Measurements from ENCODE around the gene KSR2.

- TF ChIP-seq, protein P1, sequence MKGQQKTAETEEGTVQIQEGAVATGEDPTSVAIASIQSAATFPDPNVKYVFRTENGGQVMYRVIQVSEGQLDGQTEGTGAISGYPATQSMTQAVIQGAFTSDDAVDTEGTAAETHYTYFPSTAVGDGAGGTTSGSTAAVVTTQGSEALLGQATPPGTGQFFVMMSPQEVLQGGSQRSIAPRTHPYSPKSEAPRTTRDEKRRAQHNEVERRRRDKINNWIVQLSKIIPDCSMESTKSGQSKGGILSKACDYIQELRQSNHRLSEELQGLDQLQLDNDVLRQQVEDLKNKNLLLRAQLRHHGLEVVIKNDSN (IDR thresholded peaks at IDR 0.05; ENCODE audit: borderline replicate concordance, extremely low read length, insufficient read depth, low read depth, low read length), result no peak
- TF ChIP-seq ZSCAN29 (IDR thresholded peaks at IDR 0.05), result no peak
- TF ChIP-seq GATAD2B (conservative IDR thresholded peaks at IDR 0.05; ENCODE audit: low read depth), result no peak
- no peak for TF ChIP-seq POLR2A (IDR thresholded peaks at IDR 0.05; ENCODE audit: low read depth, low read length)
- no peak for TF ChIP-seq EP300 (IDR thresholded peaks at IDR 0.05; ENCODE audit: borderline replicate concordance in 1 of 2, control insufficient read depth in 1 of 2, low read depth in 2 of 2, low read length in 2 of 2)
- no peak for TF ChIP-seq CTCF (IDR thresholded peaks at IDR 0.05 in 2 of 3, conservative IDR thresholded peaks at IDR 0.05 in 1 of 3; ENCODE audit: control insufficient read depth in 2 of 3, extremely low read depth in 1 of 3, insufficient read depth in 1 of 3, low read depth in 3 of 3, low read length in 3 of 3)
- no peak for TF ChIP-seq POLR2AphosphoS5 (IDR thresholded peaks at IDR 0.05; ENCODE audit: low read length)
- no peak for TF ChIP-seq CHD4 (IDR thresholded peaks at IDR 0.05)
- no peak for TF ChIP-seq CEBPB (IDR thresholded peaks at IDR 0.05; ENCODE audit: borderline replicate concordance in 1 of 2, low read depth in 2 of 2, low read length in 2 of 2)
- no peak for TF ChIP-seq SP1 (IDR thresholded peaks at IDR 0.05; ENCODE audit: low read depth, low read length)
- TF ChIP-seq MAX (IDR thresholded peaks at IDR 0.05; ENCODE audit: low read depth, low read length), result no peak
- TF ChIP-seq, protein P2, sequence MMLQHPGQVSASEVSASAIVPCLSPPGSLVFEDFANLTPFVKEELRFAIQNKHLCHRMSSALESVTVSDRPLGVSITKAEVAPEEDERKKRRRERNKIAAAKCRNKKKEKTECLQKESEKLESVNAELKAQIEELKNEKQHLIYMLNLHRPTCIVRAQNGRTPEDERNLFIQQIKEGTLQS (IDR thresholded peaks at IDR 0.05; ENCODE audit: borderline replicate concordance, extremely low read depth, low read depth, low read length), result no peak
- TF ChIP-seq FOS (IDR thresholded peaks at IDR 0.05; ENCODE audit: borderline replicate concordance, extremely low read depth, insufficient read length), result no peak
These were observed 471.4 kb downstream of the KSR2 start for GRCh38 chr12:117497407-117497806.

Measured in GM12878 (cell line).